Ecto neural progenitor cell (in vitro differentiated cells): ENCODE data around the gene OPCML.

Experiments
- DNase-seq: peaks from one replicate; pipeline ENCODE4 v3.0.0-alpha.2; 2018; ENCODE audit warnings: low spot score

OPCML gene

GRCh38 chr11:133228471-133229329, 303.6 kb downstream of the OPCML start:
- DNase-seq = peak; percentile 71

GRCh38 chr11:133227632-133228111, 304.6 kb downstream of the OPCML start:
- no peak for DNase-seq

- DNase-seq = no peak
Measured at GRCh38 chr11:133224271-133224670, 308.0 kb downstream of the OPCML start.

- no peak for DNase-seq
Measured at GRCh38 chr11:133222425-133223330, 309.6 kb downstream of the OPCML start.

- no peak for DNase-seq
Measured at GRCh38 chr11:133219543-133219942, 312.8 kb downstream of the OPCML start.

- DNase-seq = no peak
Measured at GRCh38 chr11:133216813-133217212, 315.5 kb downstream of the OPCML start.

- no peak for DNase-seq
Measured at GRCh38 chr11:133215596-133216230, 316.6 kb downstream of the OPCML start.

- no peak for DNase-seq
Measured at GRCh38 chr11:133214646-133215045, 317.7 kb downstream of the OPCML start.

- no peak for DNase-seq
Measured at GRCh38 chr11:133212201-133212600, 320.1 kb downstream of the OPCML start.

- DNase-seq = no peak
Measured at GRCh38 chr11:133207995-133208394, 324.3 kb downstream of the OPCML start.

GRCh38 chr11:133206313-133207005, 325.8 kb downstream of the OPCML start:
- DNase-seq = no peak

GRCh38 chr11:133204158-133204557, 328.1 kb downstream of the OPCML start:
- DNase-seq = no peak

GRCh38 chr11:133202816-133203215, 329.5 kb downstream of the OPCML start:
- no peak for DNase-seq

- DNase-seq = no peak
Measured at GRCh38 chr11:133198438-133198837, 333.9 kb downstream of the OPCML start.

- DNase-seq = no peak
Measured at GRCh38 chr11:133197425-133197824, 334.9 kb downstream of the OPCML start.

- no peak for DNase-seq
Measured at GRCh38 chr11:133191931-133192330, 340.4 kb downstream of the OPCML start.

GRCh38 chr11:133181667-133182066, 350.6 kb downstream of the OPCML start:
- DNase-seq = no peak

GRCh38 chr11:133181066-133181465, 351.2 kb downstream of the OPCML start:
- no peak for DNase-seq

- DNase-seq = no peak
Measured at GRCh38 chr11:133180201-133180600, 352.1 kb downstream of the OPCML start.

GRCh38 chr11:133176748-133177147, 355.6 kb downstream of the OPCML start:
- no peak for DNase-seq

- DNase-seq = no peak
Measured at GRCh38 chr11:133175103-133175502, 357.2 kb downstream of the OPCML start.
